Activated naive CD4-positive, alpha-beta T cell treated with anti-CD3 and anti-CD28 coated beads, Interleukin-2, amount 50 U/mL, for 72 hours (primary cell): Measurements from ENCODE around the gene ARL6IP1. TPM values are rescaled to one million over a fixed set of nuclear protein-coding genes. Genes with fewer than 3 reads are reported as not detected.

Source experiments
- ATAC-seq, 2 donors: fragments of 150-1000 bp; cut with Tn5 transposase; 2 replicates each; pipeline ENCODE4 v1.10.0; 2021; ENCODE audit warnings: mild to moderate bottlenecking in 2 of 2, moderate library complexity in 2 of 2
- DNase-seq, 2 donors: peaks; one replicate each; pipeline ENCODE4 v3.0.0; 2021 to 2022; ENCODE audit warnings: low spot score in 2 of 2
- H3K27ac Mint-ChIP-seq, 2 donors: one replicate each; pipeline ENCODE4 v1.8.0; 2022; ENCODE audit warnings: mild to moderate bottlenecking in 2 of 2, mixed read lengths in 2 of 2
- H3K36me3 Mint-ChIP-seq, 2 donors: one replicate each; pipeline ENCODE4 v1.8.0; 2022; ENCODE audit warnings: mixed read lengths in 2 of 2
- H3K9me3 Mint-ChIP-seq, 2 donors: one replicate each; pipeline ENCODE4 v1.8.0; 2022; ENCODE audit warnings: mixed read lengths in 2 of 2
- total RNA-seq, 2 donors: library from RNA; stranded (reverse); gene quantifications; one replicate each; pipeline ENCODE4 v1.2.3, GENCODE V29; 2022

Gene ARL6IP1
- total RNA-seq, 2 donors from 2014 or later, result 116 to 164 TPM

- Mint-ChIP-seq H3K36me3 (peaks cover 32 to 45% of the 10 kb centered on the region in 2 donors), H3K27ac (peak overlapping the region; percentile 91 to 99), H3K9me3 (no peaks in the 10 kb centered on the region)
- ATAC-seq, result no peak
- DNase-seq, result no peak
Measured at GRCh38 chr16:18804540-18804939, 3.2 kb upstream of the ARL6IP1 start.

- ATAC-seq (no peak), DNase-seq (no peak)
- Mint-ChIP-seq H3K9me3 (no peaks in the 10 kb centered on the region), H3K36me3 (peaks cover 25 to 44% of the 10 kb centered on the region in 2 donors), H3K27ac (peak overlapping the region; percentile 91 to 99)
Measured at GRCh38 chr16:18803569-18804462, 2.5 kb upstream of the ARL6IP1 start.

DNA sequence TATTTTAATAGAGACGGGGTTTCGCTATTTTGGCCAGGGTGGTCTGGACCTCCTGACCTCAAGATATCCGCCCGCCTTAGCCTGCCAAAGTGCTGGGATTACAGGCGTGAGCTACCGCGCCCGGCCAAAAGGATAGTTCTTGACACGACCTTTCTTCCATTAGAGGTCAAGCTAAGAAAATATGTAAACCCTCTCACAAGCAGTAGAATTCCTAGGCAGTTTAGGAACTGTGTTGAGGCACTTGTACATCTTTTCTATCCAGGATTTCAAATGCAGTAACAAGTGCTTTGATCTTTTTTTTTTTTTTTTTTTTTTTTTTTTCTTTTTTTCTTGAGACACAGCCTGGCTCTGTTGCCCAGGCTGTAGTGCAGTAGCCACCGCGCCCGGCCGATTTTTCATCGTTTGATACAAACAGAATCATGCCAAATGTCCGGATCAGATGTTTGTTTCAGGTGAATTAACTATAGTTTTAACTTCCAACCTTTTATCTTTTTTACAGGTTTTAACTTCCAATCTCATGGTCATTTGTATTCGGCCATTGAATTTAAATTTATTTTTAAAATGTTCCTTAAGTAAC is 1.5 kb upstream of the ARL6IP1 start:
- no peaks in the 10 kb centered on the region for H3K9me3 Mint-ChIP-seq
- DNase-seq, result no peak
- H3K36me3 Mint-ChIP-seq, result peaks cover 20 to 38% of the 10 kb centered on the region in 2 donors
- ATAC-seq, result no peak
- peak overlapping the region; percentile 81 to 99 for H3K27ac Mint-ChIP-seq

DNA sequence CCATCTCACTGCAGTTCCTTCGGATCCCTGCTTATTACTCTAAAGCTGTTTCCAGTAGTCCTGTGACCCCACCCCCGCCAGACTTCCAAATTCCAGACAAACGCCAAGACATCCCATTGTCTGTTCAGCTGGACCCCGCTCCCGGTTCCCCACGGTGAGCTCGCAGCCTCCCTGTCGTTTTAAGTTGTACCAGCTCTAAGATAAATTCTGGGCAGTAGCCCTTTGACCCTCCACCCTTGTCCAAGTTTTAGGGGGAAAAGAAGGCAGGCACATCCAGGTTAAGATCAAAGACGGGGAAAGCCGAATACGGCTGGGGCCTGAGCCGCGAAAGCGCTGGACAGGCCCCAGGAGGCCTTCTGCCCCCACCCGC is 589 bp downstream of the ARL6IP1 start:
- DNase-seq (no peak), ATAC-seq (no peak)
- Mint-ChIP-seq H3K27ac (peak overlapping the region; percentile 98 to 99), H3K9me3 (no peaks in the 10 kb centered on the region), H3K36me3 (peaks cover 20 to 43% of the 10 kb centered on the region in 2 donors)

GRCh38 chr16:18800293-18800692 is 1.1 kb downstream of the ARL6IP1 start:
- peak overlapping the region; percentile 98 to 99 for H3K27ac Mint-ChIP-seq
- DNase-seq (no peak), ATAC-seq (no peak)
- H3K36me3 Mint-ChIP-seq, result peaks cover 20 to 42% of the 10 kb centered on the region in 2 donors
- H3K9me3 Mint-ChIP-seq, result no peaks in the 10 kb centered on the region

- ATAC-seq, result no peak
- Mint-ChIP-seq H3K9me3 (no peaks in the 10 kb centered on the region), H3K36me3 (peaks cover 20 to 43% of the 10 kb centered on the region in 2 donors), H3K27ac (peak overlapping the region; percentile 98 to 99)
- DNase-seq, result no peak
Measured at GRCh38 chr16:18799500-18799899, 1.8 kb downstream of the ARL6IP1 start.

DNA sequence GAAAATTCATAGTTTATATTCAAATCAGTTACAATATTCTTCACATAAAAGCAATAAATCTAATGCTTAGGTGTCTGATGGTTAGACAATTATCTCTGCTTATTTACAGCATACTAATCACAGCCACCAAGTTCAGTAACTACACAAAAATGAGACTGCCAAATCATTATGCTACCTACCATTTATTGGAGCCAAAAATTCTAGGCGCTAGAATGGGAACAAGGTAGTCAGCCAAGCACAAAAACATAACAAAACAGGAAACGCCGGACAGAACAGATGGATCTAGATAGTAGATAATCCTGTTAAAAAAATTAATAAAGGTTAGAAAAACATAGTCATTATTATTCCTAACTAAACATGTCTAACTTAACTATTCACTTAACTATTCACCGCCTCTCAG is 3.6 kb downstream of the ARL6IP1 start:
- Mint-ChIP-seq H3K36me3 (peaks cover 28 to 56% of the 10 kb centered on the region in 2 donors), H3K27ac (no peak overlapping the region), H3K9me3 (no peaks in the 10 kb centered on the region)
- ATAC-seq (no peak), DNase-seq (no peak)

- H3K9me3 Mint-ChIP-seq, result no peaks in the 10 kb centered on the region
- H3K27ac Mint-ChIP-seq, result peak overlapping the region in 1 of 2 donors; percentile 20
- peaks cover 24 to 54% of the 10 kb centered on the region in 2 donors for H3K36me3 Mint-ChIP-seq
- no peak for ATAC-seq
- DNase-seq, result no peak
Measured at GRCh38 chr16:18796377-18796776, 5.0 kb downstream of the ARL6IP1 start.

GRCh38 chr16:18792836-18793433 is 8.4 kb downstream of the ARL6IP1 start:
- H3K9me3 Mint-ChIP-seq, result peaks cover 0 to 4% of the 10 kb centered on the region in 2 donors
- no peak for ATAC-seq
- peaks cover 36 to 63% of the 10 kb centered on the region in 2 donors for H3K36me3 Mint-ChIP-seq
- H3K27ac Mint-ChIP-seq, result no peak overlapping the region
- no peak for DNase-seq

DNA sequence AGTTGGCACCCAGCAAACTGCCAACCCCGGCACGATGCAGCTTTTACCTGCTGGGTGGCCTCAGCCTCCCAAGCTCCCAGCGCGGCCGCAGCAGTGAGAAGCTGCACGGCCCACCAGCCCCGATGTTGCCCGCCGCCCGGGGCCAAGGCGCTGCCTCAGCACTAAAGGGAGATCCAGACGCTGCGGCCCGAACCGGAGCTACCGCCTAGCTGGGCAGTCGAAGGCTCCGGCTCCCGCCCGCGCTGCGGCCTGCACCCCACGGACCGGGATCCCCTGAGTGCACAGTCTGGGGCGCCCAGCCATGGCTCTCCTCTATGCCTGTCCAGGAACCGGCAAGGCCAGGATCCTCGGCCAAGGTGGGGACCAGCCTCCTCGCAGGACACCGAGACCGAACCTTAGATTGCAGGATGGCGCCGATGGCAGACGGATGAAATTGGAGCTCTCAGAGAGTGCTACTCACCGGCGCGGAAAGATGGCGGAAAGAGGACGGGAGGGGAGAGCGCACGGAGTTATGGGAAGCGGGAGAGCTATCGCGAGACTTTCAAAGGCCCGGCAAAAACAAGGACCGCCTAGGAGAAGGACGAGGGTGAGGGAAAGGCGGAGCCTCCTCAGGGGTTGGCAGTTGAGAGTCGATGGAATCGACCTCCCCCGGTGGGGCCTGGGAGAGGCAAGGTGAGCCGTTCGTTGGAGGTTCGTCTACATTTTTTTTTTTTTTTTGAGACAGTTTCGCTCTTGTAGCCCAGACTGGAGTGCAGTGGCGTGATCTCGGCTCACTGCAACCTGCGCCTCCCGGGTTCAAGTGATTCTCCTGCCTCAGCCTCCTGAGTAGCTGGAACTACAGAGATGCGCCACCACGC is 11.3 kb downstream of the ARL6IP1 start, which contains the start of gene RPS15A:
TSS of gene RPS15A (minus strand) at position 485 of the 857 bp plus-strand sequence. CDS start 1,221 bp downstream, outside the sequence.
- Mint-ChIP-seq H3K27ac (peak within 1 kb of the TSS; percentile 99), H3K9me3 (peaks cover 0 to 4% of the 10 kb centered on the region in 2 donors), H3K36me3 (peaks cover 60 to 77% of the 10 kb centered on the region in 2 donors)
- ATAC-seq (peak; percentile 88 to 94), DNase-seq (peak; percentile 87 to 93)

- DNase-seq (no peak), ATAC-seq (no peak)
- Mint-ChIP-seq H3K36me3 (peaks cover 66 to 83% of the 10 kb centered on the region in 2 donors), H3K27ac (peak overlapping the region; percentile 99), H3K9me3 (peaks cover 0 to 4% of the 10 kb centered on the region in 2 donors)
Measured at GRCh38 chr16:18789515-18789849, 11.9 kb downstream of the ARL6IP1 start.

DNA sequence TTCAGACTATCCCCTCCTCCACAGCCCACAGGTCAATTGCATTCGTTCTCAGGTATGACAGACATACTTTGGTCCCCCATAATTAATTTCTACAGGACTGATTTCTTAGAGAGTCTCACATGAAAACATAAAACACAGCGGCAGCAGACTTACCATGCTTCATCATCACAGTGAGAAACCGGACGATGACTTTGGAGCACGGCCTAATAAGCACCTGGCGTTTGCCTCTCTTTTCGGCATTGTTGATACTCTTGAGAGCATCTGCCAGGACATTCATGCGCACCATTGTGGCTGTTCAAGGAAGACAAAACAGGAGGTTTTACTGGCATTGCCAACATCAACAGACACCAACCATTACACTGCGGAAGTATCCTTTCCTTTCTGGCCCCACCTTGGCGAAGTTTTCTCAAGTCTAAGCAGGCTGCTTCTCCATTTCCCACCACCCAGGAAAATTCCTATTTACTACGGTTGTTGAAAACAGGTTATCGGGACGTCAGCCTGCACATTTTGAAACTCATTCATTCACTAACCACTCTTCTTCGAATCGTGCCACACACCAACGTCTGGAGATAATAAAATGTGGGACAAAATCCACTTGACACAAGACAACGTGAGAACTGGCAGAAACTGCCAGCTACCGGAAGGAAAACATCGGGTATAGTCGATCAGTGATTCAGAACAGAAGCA is 12.4 kb downstream of the ARL6IP1 start:
- DNase-seq (no peak), ATAC-seq (no peak)
- peaks cover 0 to 4% of the 10 kb centered on the region in 2 donors for H3K9me3 Mint-ChIP-seq

GRCh38 chr16:18784917-18785623 is 16.3 kb downstream of the ARL6IP1 start:
- peak overlapping the region; percentile 99 for H3K27ac Mint-ChIP-seq
- no peak for ATAC-seq
- H3K9me3 Mint-ChIP-seq, result peaks cover 0 to 4% of the 10 kb centered on the region in 2 donors
- H3K36me3 Mint-ChIP-seq, result peaks cover 53 to 66% of the 10 kb centered on the region in 2 donors
- DNase-seq, result no peak

More for the DNA sequence above, 12.4 kb downstream of the ARL6IP1 start:
- H3K36me3 Mint-ChIP-seq, result peaks cover 64 to 81% of the 10 kb centered on the region in 2 donors
- H3K27ac Mint-ChIP-seq, result peak overlapping the region; percentile 99

- ATAC-seq, result peak in 1 of 2 donors; percentile 7
- peaks cover 39 to 52% of the 10 kb centered on the region in 2 donors for H3K36me3 Mint-ChIP-seq
Measured at GRCh38 chr16:18783430-18784341, 17.7 kb downstream of the ARL6IP1 start.

More at GRCh38 chr16:18783430-18784341, 17.7 kb downstream of the ARL6IP1 start:
- Mint-ChIP-seq H3K27ac (peak overlapping the region in 1 of 2 donors; percentile 73), H3K9me3 (no peaks in the 10 kb centered on the region)
- no peak for DNase-seq
